ENCODE results near the gene PI3. TPM values are rescaled to one million over a fixed set of nuclear protein-coding genes. Genes with fewer than 3 reads are reported as not detected.

Gene PI3
- total RNA-seq, 1 experiment from 2014 or later = not detected

DNA sequence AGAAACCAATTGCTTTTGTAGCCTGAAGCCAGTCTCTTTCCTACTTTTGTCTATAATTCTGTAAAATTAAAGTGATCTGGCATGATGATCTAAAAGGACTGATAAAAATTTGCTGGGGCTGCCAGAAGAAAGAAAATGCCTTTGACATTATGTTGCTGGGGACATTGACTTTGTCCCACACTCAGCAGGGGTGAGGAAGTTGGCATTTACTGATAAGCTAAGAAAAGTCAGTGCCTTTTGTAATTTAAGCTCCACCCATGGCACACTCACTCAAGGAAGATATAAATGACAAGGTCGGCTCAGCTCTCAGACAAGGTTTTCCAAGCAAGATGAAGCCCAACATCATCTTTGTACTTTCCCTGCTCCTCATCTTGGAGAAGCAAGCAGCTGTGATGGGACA is 32.0 kb downstream of the PI3 start, which contains the start of gene SEMG1:
Gene SEMG1, plus strand, starts transcription at position 309 of the 400 bp plus-strand sequence. Its CDS starts 21 bp downstream, at position 330.
- Histone ChIP-seq H3K27ac (ENCODE audit: low read depth, low read length) (no peak within 1 kb of the TSS), H3K79me2 (ENCODE audit: insufficient read depth, low read length) (no peaks in the 10 kb centered on the region), H3K9me3 (ENCODE audit: control insufficient read depth in 1 of 2, insufficient read depth in 1 of 2, low read depth in 1 of 2, low read length in 2 of 2) (no peaks in the 10 kb centered on the region), H2AFZ (ENCODE audit: low read depth, low read length, poor library complexity, severe bottlenecking) (no peak within 1 kb of the TSS), H3K27me3 (ENCODE audit: insufficient read depth, low read length) (peaks cover 29% of the 10 kb centered on the region), H3K4me1 (ENCODE audit: control insufficient read depth in 1 of 2, insufficient read depth in 2 of 2, low read length in 2 of 2) (no peaks in the 10 kb centered on the region), H3K9me2 (ENCODE audit: insufficient read depth) (no peaks in the 10 kb centered on the region), H4K20me1 (ENCODE audit: insufficient read depth) (no peaks in the 10 kb centered on the region), H3K36me3 (ENCODE audit: control insufficient read depth in 1 of 2, insufficient read depth in 2 of 2, low read length in 2 of 2) (no peaks in the 10 kb centered on the region), H3K4me2 (ENCODE audit: low read length) (no peak within 1 kb of the TSS), H3K9ac (ENCODE audit: low read length) (no peak within 1 kb of the TSS), H3K4me3 (replicated peaks in 1 of 2; ENCODE audit: low read depth in 1 of 2, low read length in 2 of 2) (no peak within 1 kb of the TSS)
- no peak for DNase-seq (ENCODE audit: low read depth, low spot score)
- ChIA-PET CTCF (interaction anchor here (2.1 kb wide), 1 partner anchor 23 kb away, joined by 7 read pairs; no protein-coding TSS in a partner anchor), RAD21 (ENCODE audit: low non-redundant PET in 1 of 2, low total read pairs in 2 of 2, uncharacterized antibody in 2 of 2, unreplicated experiment in 2 of 2) (no interaction called here), POLR2A (no interaction called here)
- BruUV-seq (replicated peaks) = no TSS peak
- TF ChIP-seq, protein P1, sequence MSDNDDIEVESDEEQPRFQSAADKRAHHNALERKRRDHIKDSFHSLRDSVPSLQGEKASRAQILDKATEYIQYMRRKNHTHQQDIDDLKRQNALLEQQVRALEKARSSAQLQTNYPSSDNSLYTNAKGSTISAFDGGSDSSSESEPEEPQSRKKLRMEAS (IDR thresholded peaks at IDR 0.05) = no peak
- TF ChIP-seq JUND (IDR thresholded peaks at IDR 0.05) (no peak), POLR2A (IDR thresholded peaks at IDR 0.05; ENCODE audit: borderline replicate concordance, extremely low read depth, insufficient read depth, insufficient read length) (no peak), RAD21 (IDR thresholded peaks at IDR 0.05; ENCODE audit: low read depth) (no peak)
- TF ChIP-seq, protein P2, sequence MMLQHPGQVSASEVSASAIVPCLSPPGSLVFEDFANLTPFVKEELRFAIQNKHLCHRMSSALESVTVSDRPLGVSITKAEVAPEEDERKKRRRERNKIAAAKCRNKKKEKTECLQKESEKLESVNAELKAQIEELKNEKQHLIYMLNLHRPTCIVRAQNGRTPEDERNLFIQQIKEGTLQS (IDR thresholded peaks at IDR 0.05) = no peak
- intact Hi-C loops (cut with micrococcal nuclease) = no loop called here
- no peak for ATAC-seq

DNA sequence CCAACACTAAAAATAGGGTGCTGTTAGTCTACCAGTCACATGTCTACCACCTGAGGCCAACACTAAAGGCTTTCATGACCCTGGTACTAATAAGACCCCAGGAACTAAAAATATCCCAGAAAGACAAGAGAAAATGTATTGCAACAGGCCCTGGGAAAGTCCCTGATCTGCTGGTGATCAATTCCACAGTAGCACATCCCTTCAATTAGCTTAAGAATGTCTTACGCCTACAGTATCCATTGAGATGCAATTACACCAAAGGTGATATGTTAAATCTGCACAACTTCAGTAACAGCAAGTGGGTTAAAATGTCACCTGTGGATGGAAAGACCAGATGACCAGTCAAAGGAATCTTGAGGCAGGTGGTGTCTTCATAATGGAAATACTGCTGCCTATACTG is 35.2 kb downstream of the PI3 start:
- Histone ChIP-seq H3K9me3 (ENCODE audit: control insufficient read depth in 1 of 2, insufficient read depth in 1 of 2, low read depth in 1 of 2, low read length in 2 of 2) (no peaks in the 10 kb centered on the region), H3K79me2 (ENCODE audit: insufficient read depth, low read length) (no peaks in the 10 kb centered on the region), H3K9me2 (ENCODE audit: insufficient read depth) (no peaks in the 10 kb centered on the region), H2AFZ (ENCODE audit: low read depth, low read length, poor library complexity, severe bottlenecking) (no peak overlapping the region), H4K20me1 (ENCODE audit: insufficient read depth) (no peaks in the 10 kb centered on the region), H3K4me3 (replicated peaks in 1 of 2; ENCODE audit: low read depth in 1 of 2, low read length in 2 of 2) (no peak overlapping the region), H3K27ac (ENCODE audit: low read depth, low read length) (no peak overlapping the region), H3K27me3 (ENCODE audit: insufficient read depth, low read length) (peaks cover 34% of the 10 kb centered on the region), H3K4me1 (ENCODE audit: control insufficient read depth in 1 of 2, insufficient read depth in 2 of 2, low read length in 2 of 2) (no peaks in the 10 kb centered on the region), H3K9ac (ENCODE audit: low read length) (no peak overlapping the region), H3K36me3 (ENCODE audit: control insufficient read depth in 1 of 2, insufficient read depth in 2 of 2, low read length in 2 of 2) (no peaks in the 10 kb centered on the region), H3K4me2 (ENCODE audit: low read length) (no peak overlapping the region)
- ChIA-PET POLR2A (no interaction called here), RAD21 (ENCODE audit: low non-redundant PET in 1 of 2, low total read pairs in 2 of 2, uncharacterized antibody in 2 of 2, unreplicated experiment in 2 of 2) (no interaction called here), CTCF (no interaction called here)
- ATAC-seq (no peak), DNase-seq (ENCODE audit: low read depth, low spot score) (no peak)
- TF ChIP-seq, protein P2 (IDR thresholded peaks at IDR 0.05) = no peak
- TF ChIP-seq FOSL1 (IDR thresholded peaks at IDR 0.05; ENCODE audit: low read depth) (no peak), SP1 (IDR thresholded peaks at IDR 0.05; ENCODE audit: low read depth) (no peak), ZNF274 (IDR thresholded peaks at IDR 0.05; ENCODE audit: low read depth, low read length) (no peak), EZH2phosphoT487 (IDR thresholded peaks at IDR 0.05; ENCODE audit: borderline replicate concordance) (no peak), POLR2A (IDR thresholded peaks at IDR 0.05; ENCODE audit: borderline replicate concordance, extremely low read depth, insufficient read depth, insufficient read length) (no peak), ZFX (IDR thresholded peaks at IDR 0.05) (no peak), CEBPB (IDR thresholded peaks at IDR 0.05; ENCODE audit: low read depth) (no peak)
- intact Hi-C loops (cut with micrococcal nuclease) = no loop called here
- no TSS peak for BruUV-seq (replicated peaks)
